Mesenchymal stem cell (in vitro differentiated cells and primary cell): ENCODE results near the gene CAD.

Experiments used
- DNase-seq: peaks from one replicate; pipeline ENCODE4 v3.0.0-alpha.2; 2013
- H2AFZ ChIP-seq: one replicate; pipeline ENCODE4 v1.6.1; 2013; ENCODE audit warnings: low read depth, mild to moderate bottlenecking, control low read depth, inconsistent platforms, low read length, moderate library complexity
- H2AK5ac ChIP-seq: 2 replicates; pipeline ENCODE4 v1.6.1; 2013; ENCODE audit warnings: low read length, moderate library complexity, mild to moderate bottlenecking, inconsistent platforms; ENCODE audit not compliant: severe bottlenecking
- H2BK120ac ChIP-seq: one replicate; pipeline ENCODE4 v1.6.1; 2013; ENCODE audit warnings: low read depth, mild to moderate bottlenecking, inconsistent platforms, low read length, moderate library complexity
- H2BK12ac ChIP-seq, 2 experiments: one replicate each; pipeline ENCODE4 v1.6.1; 2013; ENCODE audit warnings: inconsistent platforms in 2 of 2, low read length in 2 of 2, mild to moderate bottlenecking in 2 of 2, moderate library complexity in 2 of 2, control low read depth in 1 of 2
- H2BK15ac ChIP-seq: one replicate; pipeline ENCODE4 v1.6.1; 2013; ENCODE audit warnings: mild to moderate bottlenecking, low read depth, inconsistent platforms; ENCODE audit not compliant: poor library complexity, severe bottlenecking
- H2BK5ac ChIP-seq: 2 replicates; pipeline ENCODE4 v1.6.1; 2013; ENCODE audit warnings: low read depth, mild to moderate bottlenecking, low read length, control low read depth, inconsistent platforms; ENCODE audit not compliant: poor library complexity, severe bottlenecking
- H3K14ac ChIP-seq, 2 experiments: one replicate each; pipeline ENCODE4 v1.6.1; 2013; ENCODE audit warnings: inconsistent platforms in 2 of 2, low read length in 2 of 2, control low read depth in 1 of 2, mild to moderate bottlenecking in 1 of 2, moderate library complexity in 1 of 2
- H3K18ac ChIP-seq, 2 experiments: one replicate each; pipeline ENCODE4 v1.6.1; 2013; ENCODE audit warnings: inconsistent platforms in 2 of 2, low read length in 2 of 2, control low read depth in 1 of 2, low read depth in 1 of 2, mild to moderate bottlenecking in 1 of 2
- H3K23ac ChIP-seq, 2 experiments: one replicate each; pipeline ENCODE4 v1.6.1; 2013; ENCODE audit warnings: inconsistent platforms in 2 of 2, low read length in 2 of 2, mild to moderate bottlenecking in 2 of 2, moderate library complexity in 2 of 2, control low read depth in 1 of 2
- H3K27ac ChIP-seq: 2 replicates; pipeline ENCODE4 v1.5.1; 2013; ENCODE audit warnings: mild to moderate bottlenecking, moderate library complexity, low read length, control low read depth, inconsistent platforms; ENCODE audit not compliant: poor library complexity, severe bottlenecking
- H3K27me3 ChIP-seq, 2 experiments: 2 replicates each; pipeline versions ENCODE4 v1.6.1 to v1.7.0; 2013; ENCODE audit warnings: low read length in 2 of 2, mild to moderate bottlenecking in 2 of 2, moderate library complexity in 2 of 2, control low read depth in 1 of 2, inconsistent platforms in 1 of 2; ENCODE audit not compliant: control insufficient read depth in 1 of 2, insufficient read depth in 1 of 2
- H3K36me3 ChIP-seq, 2 experiments: 2 replicates each; pipeline versions ENCODE4 v1.6.1 to v1.7.0; 2013; ENCODE audit warnings: low read length in 2 of 2, control low read depth in 1 of 2, inconsistent platforms in 1 of 2, low read depth in 1 of 2, mild to moderate bottlenecking in 1 of 2; ENCODE audit not compliant: insufficient read depth in 2 of 2, control insufficient read depth in 1 of 2
- H3K4ac ChIP-seq, 2 experiments: one replicate each; pipeline ENCODE4 v1.6.1; 2013; ENCODE audit warnings: inconsistent platforms in 2 of 2, low read length in 2 of 2, mild to moderate bottlenecking in 2 of 2, moderate library complexity in 2 of 2, control low read depth in 1 of 2, low read depth in 1 of 2
- H3K4me1 ChIP-seq: 2 replicates; pipeline ENCODE4 v1.6.1; 2013; ENCODE audit warnings: low read depth, low read length, control low read depth; ENCODE audit not compliant: control insufficient read depth, insufficient read depth
- H3K4me2 ChIP-seq: 2 replicates; pipeline ENCODE4 v1.6.1; 2013; ENCODE audit warnings: low read length, mild to moderate bottlenecking, inconsistent platforms; ENCODE audit not compliant: poor library complexity, severe bottlenecking
- H3K4me3 ChIP-seq, 2 experiments: 2 replicates each; pipeline versions ENCODE4 v1.5.1 to v1.7.0; 2013; ENCODE audit warnings: low read length in 2 of 2, mild to moderate bottlenecking in 2 of 2, control low read depth in 1 of 2, low read depth in 1 of 2; ENCODE audit not compliant: insufficient read depth in 1 of 2
- H3K79me1 ChIP-seq: replicated peaks from 2 replicates; pipeline ENCODE4 v1.6.1; 2013; ENCODE audit warnings: mild to moderate bottlenecking, control low read depth, low read length, inconsistent platforms; ENCODE audit not compliant: poor library complexity, severe bottlenecking
- H3K9ac ChIP-seq: 2 replicates; pipeline ENCODE4 v1.7.0; 2013; ENCODE audit warnings: mild to moderate bottlenecking, low read length, moderate library complexity
- H3K9me3 ChIP-seq: 2 replicates; pipeline ENCODE4 v1.7.0; 2013; ENCODE audit warnings: mild to moderate bottlenecking, low read length; ENCODE audit not compliant: control insufficient read depth
- H4K8ac ChIP-seq: one replicate; pipeline ENCODE4 v1.6.1; 2013; ENCODE audit warnings: inconsistent platforms, mild to moderate bottlenecking, low read length, moderate library complexity
- H4K91ac ChIP-seq: one replicate; pipeline ENCODE4 v1.6.1; 2013; ENCODE audit warnings: mild to moderate bottlenecking, low read length, inconsistent platforms
- WGBS: methylation state at CpG from one replicate; pipeline ENCODE4 v1.1.7; 2013; ENCODE audit warnings: mixed read lengths; 5-methylcytosine and 5-hydroxymethylcytosine counted together

Gene CAD

GRCh38 chr2:27255187-27255586, 38.0 kb downstream of the CAD start:
- H3K9me3 ChIP-seq = no peaks in the 10 kb centered on the region

GRCh38 chr2:27255660-27256059, 38.5 kb downstream of the CAD start:
- no peak overlapping the region for H3K4me2 ChIP-seq
- H3K9ac ChIP-seq = peak overlapping the region; percentile 14
- H2AFZ ChIP-seq = no peak overlapping the region
- no peak overlapping the region for H2BK15ac ChIP-seq
- peak overlapping the region in 1 of 2 experiments; percentile 52 for H3K4me3 ChIP-seq
- 47% methylated on average over 1 of the region's 1 CpG for WGBS
- H3K27me3 ChIP-seq = peaks cover 52 to 76% of the 10 kb centered on the region in 2 experiments
- no peak overlapping the region for H3K23ac ChIP-seq
- H3K79me1 ChIP-seq = no peaks in the 10 kb centered on the region
- no peak overlapping the region for H3K27ac ChIP-seq
- H3K9me3 ChIP-seq = no peaks in the 10 kb centered on the region
- H2BK120ac ChIP-seq = no peak overlapping the region
- H2AK5ac ChIP-seq = no peak overlapping the region
- no peaks in the 10 kb centered on the region for H3K36me3 ChIP-seq
- H3K4ac ChIP-seq = no peak overlapping the region
- H2BK5ac ChIP-seq = no peak overlapping the region
- DNase-seq = no peak
- no peak overlapping the region for H4K91ac ChIP-seq
- H3K18ac ChIP-seq = no peak overlapping the region
- H3K4me1 ChIP-seq = no peaks in the 10 kb centered on the region
- H2BK12ac ChIP-seq = no peak overlapping the region
- H4K8ac ChIP-seq = no peak overlapping the region
- no peak overlapping the region for H3K14ac ChIP-seq

More at GRCh38 chr2:27255187-27255586, 38.0 kb downstream of the CAD start:
- Histone ChIP-seq H3K4me2 (no peak overlapping the region), H2AK5ac (no peak overlapping the region), H4K91ac (no peak overlapping the region), H3K4ac (no peak overlapping the region), H3K36me3 (no peaks in the 10 kb centered on the region), H3K27ac (no peak overlapping the region), H3K18ac (no peak overlapping the region), H2BK12ac (no peak overlapping the region), H2BK120ac (no peak overlapping the region), H3K79me1 (no peaks in the 10 kb centered on the region), H3K23ac (no peak overlapping the region), H3K9ac (peak overlapping the region; percentile 14), H3K27me3 (peaks cover 52 to 76% of the 10 kb centered on the region in 2 experiments), H3K4me3 (peak overlapping the region in 1 of 2 experiments; percentile 52), H2AFZ (no peak overlapping the region), H2BK5ac (no peak overlapping the region), H2BK15ac (no peak overlapping the region), H4K8ac (no peak overlapping the region), H3K14ac (no peak overlapping the region), H3K4me1 (peaks cover 2% of the 10 kb centered on the region)
- DNase-seq = no peak
- 54% methylated on average over 12 of the region's 13 CpGs for WGBS

GRCh38 chr2:27256855-27257454, 39.8 kb downstream of the CAD start:
- Histone ChIP-seq H2AK5ac (no peak overlapping the region), H3K36me3 (no peaks in the 10 kb centered on the region), H3K4ac (no peak overlapping the region), H3K27me3 (peaks cover 53 to 76% of the 10 kb centered on the region in 2 experiments), H2BK5ac (no peak overlapping the region), H4K91ac (no peak overlapping the region), H3K4me1 (peaks cover 2% of the 10 kb centered on the region), H3K27ac (no peak overlapping the region), H3K4me2 (no peak overlapping the region), H3K4me3 (no peak overlapping the region), H3K14ac (no peak overlapping the region), H2BK120ac (no peak overlapping the region), H2AFZ (no peak overlapping the region), H3K9me3 (no peaks in the 10 kb centered on the region), H2BK12ac (no peak overlapping the region), H3K79me1 (no peaks in the 10 kb centered on the region), H3K18ac (no peak overlapping the region), H3K23ac (peak overlapping the region in 1 of 2 experiments; percentile 63), H2BK15ac (no peak overlapping the region), H4K8ac (no peak overlapping the region), H3K9ac (no peak overlapping the region)
- WGBS = 72% methylated on average over 7 of the region's 7 CpGs
- no peak for DNase-seq

GRCh38 chr2:27258051-27258450, 40.9 kb downstream of the CAD start:
- H3K27ac ChIP-seq = no peak overlapping the region
- H4K8ac ChIP-seq = no peak overlapping the region
- H3K9ac ChIP-seq = no peak overlapping the region
- H2BK120ac ChIP-seq = no peak overlapping the region
- no peaks in the 10 kb centered on the region for H3K79me1 ChIP-seq
- no peak overlapping the region for H2BK15ac ChIP-seq
- H3K18ac ChIP-seq = no peak overlapping the region
- H4K91ac ChIP-seq = no peak overlapping the region
- H3K4me1 ChIP-seq = peaks cover 12% of the 10 kb centered on the region
- 89% methylated on average over 8 of the region's 8 CpGs for WGBS
- no peak for DNase-seq
- H3K9me3 ChIP-seq = no peaks in the 10 kb centered on the region
- no peak overlapping the region for H2AK5ac ChIP-seq
- peaks cover 62 to 76% of the 10 kb centered on the region in 2 experiments for H3K27me3 ChIP-seq
- no peak overlapping the region for H3K4me3 ChIP-seq
- no peak overlapping the region for H2BK5ac ChIP-seq
- no peak overlapping the region for H3K14ac ChIP-seq
- no peak overlapping the region for H2BK12ac ChIP-seq
- no peak overlapping the region for H3K4ac ChIP-seq
- H3K36me3 ChIP-seq = no peaks in the 10 kb centered on the region
- no peak overlapping the region for H3K23ac ChIP-seq
- H2AFZ ChIP-seq = no peak overlapping the region
- H3K4me2 ChIP-seq = no peak overlapping the region
